Lower leg skin (tissue), 3 donors: Measurements from ENCODE around the gene STXBP1.

ENCODE experiments used
- CTCF ChIP-seq, 3 donors: fragments of 450-650 bp; IDR thresholded peaks; one replicate each; pipeline ENCODE4 v1.5.1; 2016; ENCODE audit warnings: antibody characterized with exemption in 3 of 3, mild to moderate bottlenecking in 3 of 3, moderate library complexity in 2 of 3
- POLR2A ChIP-seq, 2 donors: fragments of 450-650 bp; IDR thresholded peaks; one replicate each; pipeline ENCODE4 v1.6.1; 2016 to 2017; ENCODE audit warnings: antibody characterized with exemption in 2 of 2, mild to moderate bottlenecking in 1 of 2, moderate library complexity in 1 of 2

DNA sequence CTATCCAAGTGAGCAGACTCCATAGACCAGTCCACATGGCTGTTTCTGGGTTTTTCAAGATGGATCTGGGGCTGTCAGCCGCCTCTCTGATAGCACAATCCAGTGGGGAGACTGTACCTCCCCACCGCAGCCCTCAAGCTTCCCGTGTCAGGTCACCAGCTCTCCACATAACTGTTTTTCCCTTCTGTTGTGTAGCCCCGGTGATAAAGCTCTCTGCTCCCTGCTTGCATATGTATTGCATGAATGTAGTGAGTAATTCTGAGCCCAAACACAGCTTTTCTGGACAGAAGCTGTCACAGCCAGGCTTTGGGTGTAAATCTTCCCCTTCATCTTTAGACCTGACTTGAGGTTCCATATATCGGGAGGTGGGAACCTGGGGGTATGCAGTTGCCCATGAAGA is 71.6 kb downstream of the STXBP1 start:
- TF ChIP-seq CTCF (IDR thresholded peaks at IDR 0.05) (no peak), POLR2A (IDR thresholded peaks at IDR 0.05) (no peak)
